ENCODE data around the gene CFAP53.
"Not testable (repeated sequence)": the region's sequence is repeated elsewhere in the genome, so short reads cannot be mapped to it uniquely, and the experiment has no call there.

Gene CFAP53

GRCh38 chr18:50268022-50268747, 1.9 kb upstream of the CFAP53 start:
- peak; percentile 82 for DNase-seq

DNA sequence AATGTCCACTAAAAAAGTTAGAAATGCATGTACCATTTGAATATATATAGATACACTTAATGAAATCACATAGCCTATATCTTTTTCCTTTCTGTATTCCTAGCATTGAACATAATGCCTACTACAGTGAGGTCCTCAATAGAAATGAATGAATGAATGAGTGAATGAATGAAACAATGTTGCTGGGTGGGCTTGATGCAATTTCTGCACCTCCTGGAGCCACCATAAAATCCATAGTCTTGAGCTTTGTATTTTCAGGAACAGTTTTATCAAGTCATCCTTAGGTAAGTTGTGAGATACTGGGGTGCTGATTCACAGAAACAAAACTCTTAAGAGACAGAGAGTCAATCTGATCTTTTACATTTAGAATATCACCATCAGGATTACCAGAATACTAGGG, 3.3 kb downstream of the CFAP53 start:
- DNase-seq: no peak

DNA sequence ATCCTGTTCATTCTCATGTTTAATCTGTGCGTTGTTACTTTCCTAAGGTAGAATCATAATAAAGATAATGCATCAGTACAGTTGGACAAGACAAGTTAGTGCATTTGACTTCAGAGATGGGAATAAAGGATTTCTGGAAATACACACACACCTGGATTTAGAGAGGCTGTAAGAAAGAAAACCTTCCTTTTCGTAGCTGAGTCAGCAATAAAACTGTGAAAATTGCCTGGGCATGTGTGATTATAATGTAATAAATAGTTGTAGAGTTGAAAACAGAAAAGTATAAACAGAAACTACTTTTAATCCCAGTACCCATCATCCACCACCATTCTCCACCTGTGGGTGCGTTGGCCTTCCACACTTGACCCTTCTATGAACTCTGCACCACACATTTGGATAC, 15.4 kb downstream of the CFAP53 start:
- no peak for DNase-seq

DNA sequence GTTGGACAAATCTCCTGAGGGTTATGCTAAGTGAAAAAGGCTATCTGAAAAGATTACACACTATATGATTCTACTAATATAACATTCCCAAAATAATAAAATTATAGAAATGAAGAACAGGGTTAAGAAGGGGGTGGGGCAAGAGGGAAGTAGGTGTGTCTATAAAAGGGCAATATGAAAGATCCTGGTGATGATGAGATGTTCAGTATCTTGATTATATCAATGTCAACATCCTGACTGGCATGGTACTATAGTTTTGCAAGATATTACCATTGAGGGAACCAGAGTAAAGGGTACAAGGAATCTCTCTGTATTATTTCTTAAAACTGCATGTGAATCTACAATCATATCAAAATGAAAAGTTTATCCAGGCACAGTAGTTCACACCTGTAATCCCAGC, 16.7 kb downstream of the CFAP53 start:
- no peak for DNase-seq

GRCh38 chr18:50247561-50247960, 18.7 kb downstream of the CFAP53 start:
- no peak for DNase-seq

- DNase-seq: not testable (repeated sequence)
Observed at GRCh38 chr18:50241768-50242167, 24.5 kb downstream of the CFAP53 start.

- peak; percentile 46 for DNase-seq
Observed at GRCh38 chr18:50240080-50240563, 26.2 kb downstream of the CFAP53 start.

- no peak for DNase-seq
Observed at GRCh38 chr18:50232419-50232818, 33.9 kb downstream of the CFAP53 start.

- peak; percentile 47 for DNase-seq
Observed at GRCh38 chr18:50231621-50232020, 34.7 kb downstream of the CFAP53 start.

DNA sequence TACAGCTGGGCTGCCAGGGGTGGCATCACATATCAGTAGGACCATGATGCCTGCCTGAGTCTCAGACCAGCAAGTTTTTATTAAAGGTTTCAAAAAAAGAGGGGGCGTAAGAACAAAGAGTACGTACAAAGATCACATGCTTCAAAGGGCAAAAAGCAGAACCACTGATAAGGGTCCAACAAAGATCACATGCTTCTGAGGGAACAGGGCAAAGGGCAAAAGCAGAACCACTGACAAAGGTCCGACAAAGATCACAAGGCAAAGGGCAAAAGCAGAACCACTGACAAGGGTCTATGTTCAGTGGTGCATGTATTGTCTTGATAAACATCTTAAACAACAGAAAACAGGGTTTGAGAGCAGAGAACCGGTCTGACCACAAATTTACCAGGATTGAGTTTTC, 46.0 kb downstream of the CFAP53 start:
- not testable (repeated sequence) for DNase-seq

- DNase-seq: peak; percentile 77
Observed at GRCh38 chr18:50218432-50219197, 47.7 kb downstream of the CFAP53 start.

DNA sequence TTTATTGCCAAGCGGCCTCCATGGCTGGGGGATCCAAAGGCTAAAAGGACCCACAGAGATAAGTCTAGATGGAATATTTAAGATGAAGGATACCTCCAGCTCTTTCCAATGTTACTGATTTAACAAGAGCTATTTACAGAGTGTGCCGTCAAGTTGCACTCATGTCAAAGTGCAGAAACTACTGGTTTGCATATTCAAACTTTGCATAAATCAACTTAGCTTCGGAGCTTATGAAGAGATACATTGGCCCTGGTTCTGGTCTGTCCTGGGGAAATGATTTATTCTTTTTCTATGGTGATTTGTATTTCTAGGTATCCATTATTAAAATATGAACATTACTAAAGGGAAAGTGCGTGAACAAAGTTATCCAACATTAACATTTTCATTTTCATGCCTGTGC, 57.0 kb downstream of the CFAP53 start:
- no peak for DNase-seq

- no peak for DNase-seq
Observed at GRCh38 chr18:50207722-50208121, 58.6 kb downstream of the CFAP53 start.

DNA sequence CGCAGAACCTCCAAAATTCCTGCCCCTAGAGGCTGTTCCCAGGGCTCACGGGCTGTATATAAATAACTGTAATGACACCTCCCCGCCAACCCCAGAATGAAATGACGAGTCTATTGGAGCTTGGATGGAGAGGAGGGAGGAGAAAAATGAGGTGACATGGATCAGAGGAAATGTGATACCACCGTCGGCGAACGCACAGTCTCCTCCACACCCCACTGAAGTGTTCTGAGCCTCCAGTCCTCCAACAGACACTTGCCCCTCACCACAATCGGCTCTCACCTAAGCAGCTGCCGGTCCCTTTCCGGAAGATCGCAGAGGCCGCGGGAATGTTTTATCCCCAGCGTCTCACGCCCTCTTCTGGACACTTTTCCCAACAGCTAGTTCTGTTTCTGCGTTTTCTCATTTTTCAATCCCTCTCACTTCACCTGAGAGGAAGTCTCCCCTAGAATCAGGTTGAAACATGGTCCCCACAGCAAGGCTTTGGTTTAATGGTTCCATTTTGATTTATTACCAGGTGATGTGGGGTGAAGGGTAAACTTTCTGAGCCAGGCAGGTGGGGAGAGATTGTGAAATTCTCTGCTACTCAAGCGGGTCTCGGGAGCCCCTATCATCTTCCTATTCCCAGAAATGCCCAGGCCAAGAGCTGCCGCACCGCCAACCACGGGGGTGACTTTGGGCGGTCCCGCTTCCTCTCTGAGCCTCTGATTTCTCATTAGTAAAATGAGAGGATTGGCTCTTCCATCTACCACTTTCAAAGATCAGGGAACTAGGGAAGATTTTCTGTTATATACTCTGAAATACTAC, 62.3 kb downstream of the CFAP53 start:
- peak; percentile 94 for DNase-seq

DNA sequence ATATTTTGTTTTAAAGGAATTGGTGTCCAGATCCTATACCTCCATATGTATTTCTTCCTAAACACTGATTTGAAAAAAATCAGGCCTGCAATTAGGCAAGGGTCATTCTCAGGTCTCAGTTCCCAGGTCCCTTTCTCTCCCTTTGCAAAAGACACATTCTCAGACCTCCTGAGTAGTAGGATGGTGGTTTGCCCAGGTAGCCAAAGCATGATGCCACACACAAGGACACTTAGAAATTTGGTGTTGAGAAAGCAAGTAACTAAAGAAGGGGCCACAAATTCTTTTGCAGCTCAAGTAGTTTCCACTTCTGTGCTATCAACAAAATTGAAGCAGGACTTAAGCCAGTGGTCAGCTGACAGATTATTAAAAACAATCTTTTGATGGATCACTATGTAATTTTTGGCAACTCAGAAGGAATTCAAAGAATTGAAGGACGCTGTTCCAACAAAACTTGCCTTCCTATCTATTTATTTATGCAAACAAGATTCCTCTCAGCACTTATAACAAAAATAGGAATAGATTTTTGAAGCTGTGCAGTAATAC, 64.7 kb downstream of the CFAP53 start:
- DNase-seq: no peak

- no peak for DNase-seq
Observed at GRCh38 chr18:50199921-50200320, 66.4 kb downstream of the CFAP53 start.

- no peak for DNase-seq
Observed at GRCh38 chr18:50199346-50199855, 66.9 kb downstream of the CFAP53 start.

DNA sequence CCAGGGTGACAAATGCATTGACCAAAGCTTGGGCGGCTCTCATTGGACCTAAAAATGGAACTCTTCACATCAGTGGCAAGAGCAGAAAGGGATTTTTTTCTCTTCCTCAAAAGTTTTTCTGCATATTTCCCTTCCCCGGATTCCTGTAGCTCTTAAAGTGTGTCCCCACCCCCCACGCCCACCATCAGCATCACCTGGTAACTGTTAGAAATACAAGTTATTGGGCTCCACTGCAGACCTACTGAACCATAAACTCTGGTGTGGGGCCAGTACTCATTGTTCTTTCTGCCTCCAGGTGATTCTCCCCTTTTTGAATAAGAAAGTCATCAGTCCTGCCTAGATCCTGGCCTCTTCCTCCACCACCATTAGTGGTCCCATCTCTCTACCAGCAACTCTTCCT, 70.0 kb downstream of the CFAP53 start:
- DNase-seq: no peak

DNA sequence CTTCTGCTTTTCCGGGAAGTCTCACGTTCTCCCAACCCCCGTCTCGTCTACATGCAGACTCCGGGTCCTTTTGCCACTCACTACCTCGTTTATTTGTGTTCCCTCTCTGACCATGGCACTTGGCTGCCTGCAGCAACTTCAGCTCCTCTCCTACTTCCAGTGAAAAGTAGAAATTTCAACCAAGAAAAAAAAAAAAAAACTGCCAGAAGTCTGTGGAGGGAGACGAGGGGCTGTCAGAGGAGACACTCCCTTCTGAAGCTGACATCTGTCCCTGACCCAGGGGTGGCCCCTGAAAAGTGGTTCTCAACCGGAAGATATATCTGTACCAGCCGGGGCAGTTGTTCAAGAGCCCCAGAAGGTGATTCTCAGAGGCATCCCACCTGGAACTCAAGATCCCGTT, 70.6 kb downstream of the CFAP53 start:
- DNase-seq: no peak

- DNase-seq: peak; percentile 99
Observed at GRCh38 chr18:50194631-50195532, 71.4 kb downstream of the CFAP53 start, which contains the start of gene MYO5B. MYO5B (minus strand) TSS chr18:50195147; CDS start chr18:50194793, 354 bp downstream.

DNA sequence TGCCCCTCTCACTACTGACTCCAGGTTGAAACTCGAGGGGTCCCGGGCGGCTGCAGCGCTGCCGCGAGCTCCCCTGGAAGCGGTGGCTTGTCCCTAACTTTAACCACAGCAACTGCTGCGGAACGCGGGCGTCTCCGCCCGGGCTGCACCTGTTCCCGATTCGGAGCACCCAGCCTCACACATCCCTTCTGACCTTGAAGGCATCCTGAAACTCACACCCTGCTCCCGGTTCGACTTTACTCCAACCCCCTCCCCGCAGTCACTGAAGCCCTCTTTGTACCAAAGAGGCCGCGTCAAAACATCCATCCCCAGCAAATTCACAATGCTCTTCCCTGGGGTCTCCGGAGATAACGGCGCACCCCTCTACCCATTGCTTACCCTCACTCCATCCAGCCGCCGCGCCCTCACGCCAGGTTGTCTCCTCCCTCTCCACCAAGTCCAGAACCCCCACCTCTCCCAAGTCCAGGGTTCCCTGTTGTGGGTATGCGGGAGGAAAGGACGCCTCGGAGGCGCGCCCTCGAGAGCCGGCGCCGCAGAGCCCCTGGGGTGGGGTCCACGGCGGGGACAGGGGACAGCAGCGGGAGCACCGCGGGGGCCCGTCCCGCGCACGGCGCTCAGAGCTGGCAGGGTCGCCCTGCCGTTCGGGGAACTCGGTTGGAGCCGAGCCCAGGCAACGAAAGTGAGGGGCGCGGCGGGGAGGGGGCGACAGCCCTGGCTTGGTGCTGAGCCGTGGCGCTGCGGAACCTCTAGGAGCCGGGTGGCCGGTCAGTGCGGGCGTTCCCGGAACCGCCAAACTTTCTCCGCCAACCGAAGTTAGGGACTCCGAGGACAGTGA, 72.3 kb downstream of the CFAP53 start:
- peak; percentile 71 for DNase-seq
